GM21737 (cell line): ENCODE measurements around the gene VWDE.
"Not testable (repeated sequence)": the region's sequence is repeated elsewhere in the genome, so short reads cannot be mapped to it uniquely, and the experiment has no call there.

Source experiments
- ATAC-seq: cut with Tn5 transposase; IDR thresholded peaks from one replicate; pipeline ENCODE4 v1.9.1; 2021; ENCODE audit warnings: mild to moderate bottlenecking, moderate library complexity; ENCODE audit not compliant: unreplicated experiment

Gene VWDE

DNA sequence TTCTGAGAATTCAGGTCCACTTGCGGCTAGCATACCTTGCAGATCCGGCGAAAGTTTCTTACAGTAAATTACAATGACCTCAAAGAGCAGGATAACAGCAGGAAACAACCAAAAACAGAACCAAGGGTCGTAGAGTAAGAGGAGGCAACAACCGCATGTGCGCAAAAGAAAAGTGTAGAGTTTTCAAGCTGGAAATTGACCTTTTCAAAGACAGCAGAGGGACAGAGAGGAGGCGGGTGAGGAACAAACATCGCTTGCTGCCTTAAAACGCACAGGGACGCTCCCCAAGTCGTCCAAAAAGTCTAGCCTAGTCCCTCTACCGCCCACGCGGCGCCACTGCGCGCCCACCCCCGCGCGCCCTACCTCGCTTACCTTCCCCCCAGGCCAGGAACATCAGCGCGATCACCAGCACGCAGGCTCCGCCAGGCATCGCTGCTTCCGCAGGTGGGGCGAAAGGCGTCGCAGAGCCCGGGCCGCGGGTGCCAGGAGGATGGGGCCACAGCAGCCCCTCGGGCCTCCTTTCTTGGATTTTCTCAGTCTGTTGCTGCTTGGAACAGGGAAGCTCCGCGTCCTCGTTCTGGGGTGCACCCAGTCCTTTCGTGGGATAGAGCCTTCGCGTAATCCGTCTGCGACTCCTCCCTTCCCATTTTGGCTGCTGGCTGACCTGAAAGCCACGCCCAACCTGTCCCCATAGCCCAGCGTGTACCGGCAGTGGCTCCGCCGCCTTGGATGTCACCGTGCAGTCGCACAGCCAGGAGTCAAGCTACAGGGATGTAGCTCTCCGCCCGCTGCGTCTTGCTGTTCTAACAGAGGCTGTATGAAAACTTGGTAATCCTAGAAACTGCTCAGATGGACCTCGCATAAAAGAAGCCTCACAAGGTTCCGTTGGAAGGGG lies at the start of gene VWDE:
Gene VWDE (minus strand): TSS at position 579 of the 895 bp plus-strand sequence. CDS start 149 bp downstream, at position 430.
- peak; percentile 76 for ATAC-seq

DNA sequence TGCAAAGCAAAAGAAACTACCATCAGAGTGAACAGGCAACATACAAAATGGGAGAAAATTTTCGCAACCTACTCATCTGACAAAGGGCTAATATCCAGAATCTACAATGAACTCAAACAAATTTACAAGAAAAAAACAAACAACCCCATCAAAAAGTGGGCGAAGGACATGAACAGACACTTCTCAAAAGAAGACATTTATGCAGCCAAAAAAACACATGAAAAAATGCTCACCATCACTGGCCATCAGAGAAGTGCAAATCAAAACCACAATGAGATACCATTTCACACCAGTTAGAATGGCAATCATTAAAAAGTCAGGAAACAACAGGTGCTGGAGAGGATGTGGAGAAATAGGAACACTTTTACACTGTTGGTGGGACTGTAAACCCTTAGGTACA lies 49.5 kb upstream of the VWDE start:
- ATAC-seq, result not testable (repeated sequence)

DNA sequence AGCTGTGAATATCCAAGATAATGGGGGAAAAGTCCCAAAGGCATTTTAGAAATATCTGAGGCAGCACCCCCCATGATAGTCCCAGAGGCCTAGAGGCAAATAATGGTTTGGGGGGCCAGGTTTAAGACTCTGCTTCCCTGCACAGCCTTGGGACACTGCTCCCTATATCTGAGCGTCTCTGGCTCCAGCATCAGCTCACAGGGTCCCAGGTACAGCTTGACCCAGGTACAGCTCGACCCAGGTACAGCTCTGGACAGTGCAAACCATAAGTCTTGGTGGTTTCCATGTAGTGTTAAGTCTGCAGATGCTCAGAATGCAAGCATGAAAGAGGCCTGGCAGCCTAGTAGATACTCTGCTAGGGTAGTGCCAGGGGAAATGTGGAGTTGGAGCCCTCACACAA lies 47.0 kb upstream of the VWDE start:
- ATAC-seq, result no peak

DNA sequence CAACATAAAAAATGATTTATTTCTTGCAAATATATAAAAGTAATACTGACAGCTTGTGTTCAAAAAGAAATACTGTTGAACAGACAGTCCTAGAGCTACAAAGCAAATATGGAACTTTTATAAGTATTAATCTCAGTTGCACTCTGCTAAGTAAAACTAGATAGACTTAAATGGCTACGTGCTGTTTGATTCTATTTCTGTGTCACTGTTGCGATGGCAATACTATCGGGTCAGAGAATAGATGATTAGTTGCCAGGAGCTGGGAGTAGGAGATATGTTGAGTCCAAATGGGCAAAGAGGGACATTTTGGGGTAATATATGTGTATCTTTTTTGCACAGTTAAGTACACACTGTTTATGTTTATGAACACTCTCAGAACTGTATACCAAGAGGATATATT lies 41.1 kb upstream of the VWDE start:
- no peak for ATAC-seq

DNA sequence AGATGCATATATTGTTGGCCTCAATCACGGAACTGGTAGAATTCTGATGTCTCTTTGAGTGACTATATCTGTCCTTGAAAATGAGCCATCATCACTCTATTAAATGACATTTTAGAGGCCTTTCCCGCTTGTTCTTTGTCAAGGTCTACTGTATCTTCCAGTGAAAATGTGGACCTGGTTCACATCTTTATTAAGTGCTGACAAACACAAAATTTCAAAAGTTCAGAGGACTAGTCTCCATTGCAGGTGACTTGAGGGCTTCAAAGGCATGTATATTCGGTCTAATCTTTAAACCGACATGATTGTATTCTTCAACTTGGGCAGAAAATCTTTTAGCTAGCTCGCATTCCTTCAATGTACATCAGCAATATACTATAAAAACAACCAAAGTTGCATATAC lies 36.6 kb upstream of the VWDE start:
- no peak for ATAC-seq

DNA sequence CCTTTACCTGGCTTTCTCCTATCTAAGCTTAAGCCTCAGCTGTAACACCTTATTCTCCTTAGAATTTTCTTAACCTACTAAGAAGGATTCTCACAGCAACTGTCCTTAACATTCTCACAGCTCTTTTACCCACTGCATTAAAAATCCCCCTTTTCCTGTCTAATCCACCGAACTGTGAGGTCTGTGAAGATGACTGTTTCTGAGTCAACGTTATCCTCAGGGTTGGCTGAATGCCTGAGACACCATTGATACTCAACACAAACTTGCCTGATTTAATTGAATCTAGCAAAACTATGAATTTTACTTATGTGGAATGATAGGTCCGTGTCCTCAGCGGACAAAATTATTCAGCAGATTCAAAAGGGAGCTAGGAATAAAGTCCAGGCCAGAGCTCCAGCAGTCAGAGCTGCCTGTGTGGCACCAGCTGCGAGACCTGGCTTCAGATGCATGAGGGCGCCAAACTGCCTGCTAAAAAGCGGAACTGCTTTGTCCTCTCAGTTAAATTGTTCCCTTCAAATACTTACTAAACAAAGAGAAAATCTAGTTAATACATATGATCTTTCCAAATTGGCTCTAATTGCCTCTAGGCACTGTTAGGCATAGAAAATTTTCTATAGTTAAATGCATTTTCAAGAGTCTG lies 33.4 kb upstream of the VWDE start:
- ATAC-seq, result no peak

DNA sequence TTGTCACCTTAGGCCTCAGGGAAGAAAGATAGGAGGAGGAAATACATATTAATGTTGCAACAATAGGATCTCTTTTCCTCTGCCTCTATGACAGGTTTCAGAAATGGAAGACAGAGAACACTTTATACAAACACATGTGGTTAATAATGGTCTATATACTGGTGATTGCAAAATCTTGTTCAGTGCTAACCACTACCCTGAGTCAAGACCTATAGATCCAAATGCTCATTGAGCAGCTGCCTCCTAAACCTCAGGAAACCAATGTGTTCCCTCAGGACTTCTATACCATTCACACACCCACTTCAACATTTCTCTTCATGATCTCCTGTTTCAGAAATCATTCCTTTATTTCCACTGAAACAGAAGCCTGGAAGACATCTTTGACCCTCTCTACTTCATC lies 32.5 kb upstream of the VWDE start:
- ATAC-seq, result no peak

DNA sequence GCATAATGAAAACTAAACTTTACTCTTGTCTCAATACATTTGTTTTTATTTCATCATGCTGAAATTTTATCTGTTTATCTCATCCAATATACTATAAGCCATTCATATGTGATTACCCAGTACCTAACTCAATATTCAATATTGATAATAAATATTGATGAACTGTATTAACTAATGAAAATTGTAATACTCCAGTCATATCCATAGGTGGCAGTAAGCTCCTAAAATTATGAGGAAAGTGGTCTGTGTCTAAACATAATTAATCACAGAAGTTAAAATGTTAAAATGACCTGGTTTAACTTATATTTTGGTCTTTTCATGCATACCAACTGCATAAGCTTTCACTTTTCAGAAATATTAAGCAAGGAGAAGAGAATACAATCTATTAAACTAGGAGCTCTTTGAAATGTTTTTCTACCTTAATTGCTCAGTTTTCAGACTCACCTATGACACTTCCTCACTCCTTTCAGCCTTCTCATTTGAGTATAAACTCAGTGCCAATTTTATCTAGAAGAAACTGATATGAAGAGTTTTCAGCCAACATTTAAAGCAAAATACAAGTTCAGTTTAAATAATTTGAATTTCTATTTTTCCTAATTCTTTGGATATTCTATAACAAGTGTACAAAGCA lies 30.5 kb upstream of the VWDE start:
- no peak for ATAC-seq

DNA sequence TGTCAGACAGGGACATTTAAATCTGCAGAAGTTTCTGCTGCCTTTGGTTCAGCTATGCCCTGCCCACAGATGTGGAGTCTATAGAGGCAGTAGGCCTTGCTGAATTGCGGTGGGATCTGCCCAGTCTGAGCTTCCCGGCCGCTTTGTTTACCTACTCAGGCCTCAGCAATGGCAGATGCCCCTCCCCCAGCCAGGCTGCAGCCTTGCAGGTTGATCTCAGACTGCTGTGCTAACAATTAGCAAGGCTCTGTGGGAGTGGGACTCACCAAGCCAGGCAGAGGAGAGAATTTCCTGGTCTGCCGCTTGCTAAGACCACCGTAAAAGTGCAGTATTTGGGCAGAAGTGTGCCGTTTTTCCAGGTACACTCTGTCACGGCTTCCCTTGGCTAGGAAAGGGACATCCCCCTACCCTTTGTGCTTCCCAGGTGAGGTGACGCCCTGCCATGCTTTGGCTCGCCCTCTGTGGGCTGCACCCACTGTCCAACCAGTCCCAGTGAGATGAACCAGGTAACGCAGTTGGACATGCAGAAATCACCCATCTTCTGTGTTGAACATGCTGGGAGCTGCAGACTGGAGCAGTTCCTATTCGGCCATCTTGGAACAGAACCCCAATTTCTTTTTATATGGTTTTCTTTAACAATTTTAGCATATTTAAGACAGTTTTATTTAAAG lies 28.4 kb upstream of the VWDE start:
- ATAC-seq, result no peak

DNA sequence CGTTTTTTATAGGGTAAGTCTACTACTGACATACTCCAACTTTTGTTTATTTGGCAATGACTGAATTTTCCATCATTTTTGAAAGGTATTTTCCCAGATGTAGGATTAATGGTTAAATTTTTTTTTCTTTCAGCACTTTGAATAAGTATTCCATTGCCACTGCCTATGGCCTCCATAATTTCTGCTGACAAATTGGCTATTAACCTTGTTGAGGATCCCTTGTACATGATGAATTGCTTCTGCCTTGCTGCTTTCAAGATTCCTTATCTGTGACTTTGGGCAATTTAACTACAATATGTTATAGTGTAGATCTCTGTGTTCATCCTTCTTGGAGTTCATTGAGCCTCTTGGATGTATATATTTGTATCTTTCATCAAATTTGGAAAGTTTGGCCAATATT lies 21.6 kb upstream of the VWDE start:
- ATAC-seq, result no peak

DNA sequence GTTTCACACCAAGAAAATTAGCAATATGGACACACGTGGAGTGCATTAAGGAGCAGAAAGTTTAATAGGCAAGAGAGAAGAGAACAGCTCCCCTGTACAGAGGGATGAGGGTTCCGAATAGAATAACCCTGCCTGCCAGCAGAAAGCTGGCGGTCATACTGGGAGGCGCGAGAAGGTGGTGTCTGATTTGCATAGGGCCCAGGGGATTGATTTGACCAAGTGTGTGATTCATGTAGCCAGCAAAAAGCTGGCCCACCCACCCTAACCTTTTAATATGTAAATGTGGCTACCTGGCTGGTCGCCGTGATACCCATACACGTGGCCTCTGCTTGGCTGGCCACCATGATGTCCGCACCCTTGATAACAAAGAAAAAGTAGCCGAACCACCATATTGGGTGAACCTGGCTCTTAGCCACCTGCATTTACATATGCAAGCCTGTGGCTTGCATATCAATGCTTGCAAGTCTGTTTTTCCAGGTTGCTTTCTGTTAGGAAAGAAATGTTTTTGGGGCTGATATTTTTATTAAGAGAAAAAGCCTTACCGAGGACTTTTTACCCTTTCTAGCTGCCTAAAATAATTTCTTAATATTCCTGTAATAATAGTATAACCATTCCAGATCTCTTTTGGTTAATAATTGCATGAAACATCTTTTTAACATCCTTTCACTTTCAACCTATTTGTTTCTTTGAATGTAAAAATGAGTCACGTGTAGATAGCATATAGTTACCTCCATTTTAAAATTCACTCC lies 20.5 kb upstream of the VWDE start:
- ATAC-seq, result no peak

DNA sequence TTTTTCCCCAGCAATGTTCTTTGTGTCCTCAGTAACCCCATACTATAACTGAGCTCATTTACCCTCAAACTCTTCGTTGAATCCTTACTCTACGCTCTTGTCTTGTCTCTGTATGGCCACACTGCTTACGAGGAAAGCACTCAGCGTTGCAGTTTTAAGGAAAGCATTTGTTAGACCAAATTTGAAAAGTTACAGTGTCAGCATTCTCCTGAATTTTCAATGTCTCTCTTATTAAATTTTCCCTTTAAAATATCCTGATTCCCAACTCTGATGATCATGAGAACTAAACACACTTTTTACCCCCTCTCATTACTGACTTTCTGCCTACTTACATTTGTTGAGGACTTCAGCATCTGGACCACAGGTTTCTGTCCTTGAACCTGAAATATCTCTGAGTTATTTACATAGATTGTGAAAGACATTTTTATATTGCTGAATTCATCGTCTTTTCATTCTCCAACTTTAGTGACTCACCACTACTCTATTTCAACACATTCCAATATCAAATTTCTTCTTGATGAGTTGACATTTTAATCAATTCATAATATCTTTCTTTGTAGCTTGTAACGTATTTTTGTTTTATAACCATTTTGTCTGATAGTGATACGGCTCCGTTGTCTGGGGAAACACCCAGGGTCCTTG lies 19.8 kb upstream of the VWDE start:
- ATAC-seq, result no peak

DNA sequence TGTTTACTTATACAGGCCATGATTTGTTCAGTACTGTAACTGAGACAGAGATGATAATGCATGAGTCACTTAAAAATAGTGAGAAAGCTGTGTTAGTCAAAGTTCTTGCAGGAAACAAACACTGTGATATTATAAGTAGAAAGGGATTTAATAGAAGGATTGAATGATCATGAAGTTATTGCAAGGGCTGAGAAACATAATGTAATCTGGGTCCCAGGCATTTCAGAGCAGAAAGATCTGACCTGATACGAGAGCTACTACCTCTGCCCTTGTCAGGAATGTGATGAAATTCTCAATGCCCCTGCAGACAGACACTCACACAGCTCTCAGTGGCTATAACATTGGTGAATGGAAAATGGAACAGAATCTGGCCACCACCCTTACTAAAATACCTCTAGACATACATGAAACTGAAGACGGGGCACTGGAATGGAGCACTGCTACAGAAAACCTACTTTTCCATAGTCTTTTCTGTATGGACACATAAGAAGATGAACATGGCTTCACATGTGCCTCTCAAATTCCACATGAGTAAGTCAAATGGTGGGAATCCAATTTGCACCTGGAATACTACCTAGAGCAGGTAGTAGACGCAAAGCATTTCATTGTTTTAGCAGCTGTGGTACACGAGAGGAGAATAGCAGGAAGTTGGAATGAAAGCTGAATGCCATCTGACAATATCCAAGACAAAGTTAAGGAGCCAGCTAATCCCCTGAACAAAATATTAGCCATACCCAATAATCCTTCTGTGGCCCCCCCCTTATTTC lies 19.1 kb upstream of the VWDE start:
- ATAC-seq, result no peak

DNA sequence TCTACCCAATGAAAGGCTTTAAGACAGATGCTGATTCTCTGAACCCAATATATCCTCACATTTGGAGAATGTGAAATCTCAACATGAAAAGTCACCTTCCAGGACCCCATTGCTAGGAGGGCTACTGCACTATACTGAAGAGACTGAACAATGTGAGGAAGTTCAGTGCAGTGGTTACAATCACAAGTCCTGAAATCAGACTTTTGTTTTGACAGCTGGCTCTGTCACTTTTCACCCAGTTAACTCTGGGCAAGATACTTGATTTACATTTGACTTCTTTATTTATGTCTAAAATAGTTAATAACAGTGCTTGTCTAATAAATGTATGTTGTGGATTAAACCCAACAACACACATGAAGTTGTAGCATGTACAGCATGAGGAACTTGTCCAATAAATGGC lies 14.8 kb upstream of the VWDE start:
- no peak for ATAC-seq

DNA sequence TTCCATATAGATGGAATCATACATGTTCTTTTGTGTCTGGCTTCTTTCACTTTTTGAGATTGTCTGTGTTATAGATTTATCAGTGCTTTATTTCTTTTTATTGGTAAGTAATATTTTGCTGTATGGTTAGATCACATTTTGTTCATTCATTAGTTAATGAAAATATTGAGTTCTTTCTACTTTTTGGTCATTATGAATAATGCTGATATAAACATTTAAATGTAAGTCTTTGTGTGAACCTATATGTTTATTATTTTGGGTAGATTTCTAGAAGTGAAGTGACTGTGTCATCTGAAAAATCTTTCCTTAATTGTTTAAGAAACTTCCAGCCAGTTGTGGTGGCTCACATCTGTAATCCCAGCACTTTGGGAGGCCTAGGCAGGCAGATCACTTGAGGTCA lies 11.4 kb upstream of the VWDE start:
- no peak for ATAC-seq

DNA sequence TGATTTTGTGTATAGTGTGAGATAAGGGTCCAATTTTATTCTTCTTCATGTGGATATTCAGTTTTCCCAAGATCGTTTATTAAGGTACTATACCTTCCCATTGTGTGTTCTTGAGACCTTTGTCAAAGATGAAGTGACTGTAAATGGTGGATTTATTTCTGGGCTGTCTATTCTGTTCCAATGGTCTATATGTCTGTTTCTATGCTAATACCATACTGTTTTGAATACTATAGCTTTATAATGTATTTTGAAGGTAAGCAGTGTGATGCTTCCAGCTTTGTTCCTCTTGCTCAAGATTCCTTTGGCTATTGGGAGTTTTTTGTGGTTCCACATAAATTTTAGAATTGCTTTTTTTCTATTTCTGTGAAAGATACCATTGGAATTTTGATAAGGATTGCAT lies 8.7 kb upstream of the VWDE start:
- ATAC-seq, result no peak

DNA sequence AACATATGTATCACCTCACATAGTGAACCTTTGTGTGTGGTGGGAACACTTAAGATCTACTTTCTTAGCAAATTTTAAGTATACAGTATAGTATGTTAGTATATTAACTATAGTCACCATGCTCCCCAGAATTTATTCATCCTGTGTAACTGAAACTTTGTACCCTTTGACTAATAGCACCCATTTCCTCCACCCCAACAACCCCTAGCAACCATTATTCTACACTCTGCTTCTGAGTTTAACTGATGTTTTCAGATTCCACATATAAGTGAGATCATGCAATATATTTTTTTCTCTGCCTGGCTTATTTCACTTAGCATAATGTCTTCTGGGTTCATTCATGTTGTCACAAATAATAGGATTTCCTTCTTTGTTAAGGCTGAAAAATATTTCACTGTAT lies 6.9 kb upstream of the VWDE start:
- ATAC-seq, result no peak

DNA sequence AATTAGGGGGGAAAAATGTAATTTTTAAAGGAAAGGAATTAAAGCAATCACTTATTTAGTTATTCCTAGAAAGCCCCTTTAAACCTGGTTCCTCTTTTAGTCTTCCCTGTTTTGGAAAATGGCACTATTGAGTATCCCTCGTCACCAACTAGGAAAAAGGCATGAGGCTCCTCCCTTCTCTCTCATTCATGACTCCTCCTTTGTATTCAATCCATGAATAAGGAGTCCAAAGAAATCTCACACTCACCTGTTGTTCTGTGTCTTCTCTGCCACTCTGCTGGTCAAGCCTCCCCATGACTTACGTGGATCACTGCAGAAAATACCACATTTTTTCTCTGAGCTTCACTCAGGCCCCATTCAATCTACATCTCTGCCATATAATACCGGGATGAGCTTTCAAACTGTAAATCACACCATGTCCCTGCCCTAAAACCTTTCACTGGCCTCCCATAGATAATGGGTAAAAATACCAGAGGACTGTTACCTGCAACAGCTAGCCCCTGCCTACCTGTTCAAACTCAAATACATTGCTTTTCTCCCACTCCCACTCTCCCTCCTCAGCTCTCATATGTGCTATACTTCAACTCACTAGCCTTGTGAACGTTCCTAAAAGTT lies 5.5 kb upstream of the VWDE start:
- ATAC-seq, result no peak

DNA sequence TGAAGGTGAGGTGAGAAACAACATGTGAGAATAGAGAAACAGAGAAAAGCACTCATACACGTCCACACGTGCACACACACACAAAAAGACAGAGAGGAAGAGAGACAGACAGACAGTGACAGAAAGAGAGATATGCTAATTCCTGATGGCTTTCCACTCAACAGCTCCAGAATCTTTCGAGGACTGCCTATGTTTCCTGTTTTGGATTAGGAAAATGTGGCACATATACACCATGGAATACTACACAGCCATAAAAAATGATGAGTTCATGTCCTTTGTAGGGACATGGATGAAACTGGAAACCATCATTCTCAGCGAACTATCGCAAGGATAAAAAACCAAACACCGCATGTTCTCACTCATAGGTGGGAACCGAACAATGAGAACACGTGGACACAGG lies 4.0 kb upstream of the VWDE start:
- ATAC-seq, result not testable (repeated sequence)
